Measurements from ENCODE around the gene AFDN.

AFDN gene

DNA sequence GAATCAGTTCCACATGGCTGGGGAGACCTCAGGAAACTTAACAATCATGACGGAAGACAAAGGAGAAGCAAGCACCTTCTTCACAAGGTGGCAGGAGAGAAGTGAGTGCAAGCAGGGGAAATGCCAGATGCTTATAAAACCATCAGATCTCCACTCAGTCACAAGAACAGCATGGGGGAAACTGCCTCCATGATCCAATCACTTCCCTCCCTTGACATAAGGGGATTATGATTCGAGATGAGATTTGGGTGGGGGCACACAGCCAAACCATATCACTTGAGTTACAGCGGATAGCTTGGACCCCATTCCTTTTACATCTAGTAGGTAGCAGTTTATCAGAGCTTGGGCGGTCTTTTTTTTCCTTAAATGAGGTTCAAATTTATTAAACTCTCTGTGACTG lies 19.1 kb downstream of the AFDN start:
- DNase-seq = no peak

DNA sequence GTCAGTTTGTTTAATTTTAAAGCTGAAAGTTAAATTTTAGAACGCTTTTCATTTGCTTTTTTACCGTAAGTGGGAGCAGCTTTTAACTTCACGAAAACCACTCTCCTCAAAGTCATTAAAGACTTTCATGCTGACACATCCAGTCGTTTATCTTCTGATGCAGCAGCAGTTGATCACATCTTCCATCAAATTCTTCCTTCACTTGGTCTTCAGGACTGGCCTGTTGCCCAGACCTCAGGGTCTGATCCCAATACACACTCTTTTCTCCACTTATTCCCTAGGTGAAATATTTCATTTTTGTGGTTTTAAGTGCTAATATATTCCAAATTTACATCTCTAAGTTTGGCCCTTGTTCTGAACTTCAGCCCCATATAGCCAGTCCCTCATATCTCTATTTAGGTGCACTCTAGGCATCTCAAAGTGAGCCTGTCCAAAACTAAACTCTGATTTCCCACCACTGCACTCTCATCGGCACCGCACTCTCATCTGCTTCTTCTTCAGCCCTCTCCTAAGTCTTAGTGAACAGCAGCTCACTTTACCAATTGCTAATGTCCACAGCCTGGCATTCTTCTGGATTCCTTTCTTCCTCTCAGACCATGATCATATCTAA lies 20.4 kb downstream of the AFDN start:
- DNase-seq = no peak

DNA sequence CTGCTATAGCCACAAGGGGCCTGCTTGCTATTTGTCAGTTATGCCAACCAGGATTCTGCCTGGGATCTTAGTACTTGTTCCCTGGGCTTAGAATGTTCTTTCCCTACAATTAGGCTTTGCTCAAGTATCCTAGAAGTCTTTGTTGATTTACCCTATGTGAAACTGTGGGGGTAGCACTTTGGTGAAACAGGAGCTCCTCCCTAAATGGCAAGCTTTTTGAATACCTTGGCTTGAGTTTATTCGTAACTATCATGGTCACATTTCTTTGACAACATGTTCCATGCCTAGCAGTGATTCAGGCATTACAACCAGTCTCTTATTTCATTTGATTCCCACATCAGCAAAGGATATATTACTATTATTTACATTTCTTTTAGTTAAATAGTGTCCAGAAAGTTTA lies 21.2 kb downstream of the AFDN start:
- DNase-seq = no peak

DNA sequence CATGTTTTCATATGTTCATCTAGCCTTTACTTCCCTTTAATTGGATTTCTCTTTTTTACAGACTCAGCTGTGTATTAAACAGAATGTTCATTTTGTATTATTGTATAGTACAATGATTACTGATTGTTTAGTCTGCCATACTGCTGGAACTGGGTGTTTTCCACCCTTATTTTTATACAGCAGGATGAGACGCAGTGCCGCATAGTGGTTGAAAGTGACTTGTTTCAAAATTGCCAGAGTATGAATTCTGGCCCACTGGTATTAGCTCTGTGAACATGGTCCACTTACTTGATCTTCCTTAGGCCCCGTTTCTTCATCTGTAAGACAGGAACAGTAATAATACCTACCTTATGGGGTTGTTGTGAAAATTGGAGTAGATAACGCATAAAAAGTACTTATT lies 22.1 kb downstream of the AFDN start:
- no peak for DNase-seq

DNA sequence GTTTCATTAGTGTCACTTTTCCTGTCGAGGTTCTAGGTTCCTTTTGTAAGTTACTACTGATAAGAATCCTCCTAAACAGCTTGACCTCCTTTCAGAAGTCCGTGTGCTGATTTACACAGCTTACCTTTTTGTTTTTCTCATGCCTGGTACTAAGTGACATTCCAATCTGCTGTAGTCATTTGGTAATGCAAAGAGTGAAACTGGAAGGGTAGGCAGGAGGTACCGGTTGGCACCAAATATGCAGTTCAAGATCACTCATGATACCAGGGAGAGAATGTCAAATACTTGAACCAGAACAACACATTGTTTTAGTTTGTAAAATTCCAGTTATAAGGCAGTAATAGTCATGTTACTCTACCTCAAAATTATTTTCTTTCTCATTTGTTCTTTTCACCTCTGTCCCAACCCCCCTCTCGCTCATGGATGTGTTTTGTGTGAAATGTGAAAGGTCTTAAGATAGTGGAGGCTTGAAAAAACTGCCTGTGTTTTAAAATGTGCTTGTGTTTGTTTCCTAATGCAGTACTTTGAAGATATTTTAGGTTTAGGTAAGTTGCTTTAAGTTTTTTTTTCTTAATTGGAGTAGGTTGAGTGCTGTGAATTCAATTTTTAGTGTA lies 23.2 kb downstream of the AFDN start:
- DNase-seq = no peak

DNA sequence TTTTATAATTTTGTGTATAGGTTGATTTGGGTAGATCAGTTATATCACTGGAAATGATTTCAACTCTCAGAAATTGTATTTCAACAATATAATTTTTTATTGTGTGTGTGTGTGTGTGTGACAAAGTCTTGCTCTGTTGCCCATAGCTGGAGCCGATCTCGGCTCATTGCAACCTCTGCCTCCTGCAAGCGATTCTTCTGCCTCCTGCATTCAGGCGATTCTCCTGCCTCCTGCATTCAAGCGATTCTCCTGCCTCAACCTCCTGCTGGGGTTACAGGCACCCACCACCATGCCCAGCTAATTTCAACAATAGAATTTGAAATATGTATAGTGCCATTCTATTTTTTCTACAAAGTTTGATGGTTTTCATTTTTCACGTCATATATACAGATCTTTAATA lies 24.1 kb downstream of the AFDN start:
- DNase-seq = no peak

DNA sequence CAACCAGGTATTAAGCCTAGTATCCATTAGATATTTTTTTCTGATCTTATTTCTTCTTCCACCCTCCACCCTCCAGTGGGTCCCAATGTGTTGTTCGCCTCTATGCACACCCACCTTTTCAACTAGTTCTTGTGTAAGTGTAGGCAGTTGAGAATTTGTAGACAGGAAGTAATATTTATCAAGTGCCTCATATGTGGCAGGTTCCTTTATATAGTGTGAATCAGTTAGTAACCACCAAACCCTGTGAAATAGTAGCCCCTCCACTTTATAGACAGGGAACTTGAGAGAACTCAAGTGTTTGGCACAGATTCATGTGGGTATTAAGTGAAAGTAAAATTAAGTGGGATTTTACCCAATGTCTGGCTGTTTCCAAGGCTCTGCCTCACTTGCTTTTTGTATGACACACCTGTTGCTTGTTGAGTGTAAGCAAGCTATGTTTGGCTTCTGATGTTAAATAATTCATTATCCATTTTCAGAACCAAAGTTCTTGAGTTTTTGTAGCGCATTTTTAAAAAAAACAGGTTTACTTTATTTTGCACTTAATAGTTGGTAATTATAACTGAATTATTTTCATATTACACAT lies 24.8 kb downstream of the AFDN start:
- no peak for DNase-seq

DNA sequence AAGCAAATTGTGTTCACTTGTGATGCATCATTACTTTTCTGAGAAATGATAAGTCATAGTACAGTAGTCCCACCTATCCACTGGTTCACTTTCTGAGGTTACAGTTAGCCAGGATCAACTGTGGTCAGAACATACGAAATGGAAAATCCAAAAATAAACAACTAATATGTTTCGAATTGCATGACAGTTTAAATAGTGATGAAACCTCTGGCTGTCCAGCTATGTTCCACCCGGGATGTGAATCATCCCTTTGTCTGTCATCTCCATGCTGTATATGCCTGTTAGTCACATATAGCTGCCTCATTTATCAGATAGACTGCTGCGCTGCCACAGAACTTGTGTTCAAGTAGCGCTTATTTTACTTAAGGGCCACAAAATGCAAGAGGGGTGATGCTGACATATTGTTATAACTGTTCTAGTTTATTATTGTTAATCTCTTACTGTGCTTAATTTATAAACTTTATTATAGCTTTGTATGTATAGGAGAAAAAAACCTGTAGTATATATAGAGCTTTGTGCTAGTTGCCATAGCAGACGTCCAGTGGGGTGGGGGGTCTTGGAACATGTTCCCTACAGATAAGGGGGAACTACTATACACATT lies 29.2 kb downstream of the AFDN start:
- no peak for DNase-seq

DNA sequence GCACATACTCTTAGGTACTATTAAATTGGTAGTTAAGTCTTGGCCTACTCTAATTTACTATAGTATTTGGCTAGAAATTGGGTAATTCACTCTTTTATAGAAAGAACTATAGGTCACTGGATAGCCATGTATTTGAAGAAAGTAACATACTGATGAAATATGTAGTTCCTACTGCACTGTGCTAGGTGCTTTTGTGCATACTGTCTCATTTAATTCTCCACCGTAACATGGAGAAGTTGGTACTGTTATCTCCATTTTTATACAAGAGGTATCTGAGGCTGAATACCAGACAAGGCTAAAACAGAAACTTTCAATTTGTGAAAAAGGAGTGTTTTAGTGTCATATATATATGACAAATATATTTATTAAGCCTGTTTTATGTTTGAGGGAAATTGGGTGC lies 29.8 kb downstream of the AFDN start:
- DNase-seq = no peak

DNA sequence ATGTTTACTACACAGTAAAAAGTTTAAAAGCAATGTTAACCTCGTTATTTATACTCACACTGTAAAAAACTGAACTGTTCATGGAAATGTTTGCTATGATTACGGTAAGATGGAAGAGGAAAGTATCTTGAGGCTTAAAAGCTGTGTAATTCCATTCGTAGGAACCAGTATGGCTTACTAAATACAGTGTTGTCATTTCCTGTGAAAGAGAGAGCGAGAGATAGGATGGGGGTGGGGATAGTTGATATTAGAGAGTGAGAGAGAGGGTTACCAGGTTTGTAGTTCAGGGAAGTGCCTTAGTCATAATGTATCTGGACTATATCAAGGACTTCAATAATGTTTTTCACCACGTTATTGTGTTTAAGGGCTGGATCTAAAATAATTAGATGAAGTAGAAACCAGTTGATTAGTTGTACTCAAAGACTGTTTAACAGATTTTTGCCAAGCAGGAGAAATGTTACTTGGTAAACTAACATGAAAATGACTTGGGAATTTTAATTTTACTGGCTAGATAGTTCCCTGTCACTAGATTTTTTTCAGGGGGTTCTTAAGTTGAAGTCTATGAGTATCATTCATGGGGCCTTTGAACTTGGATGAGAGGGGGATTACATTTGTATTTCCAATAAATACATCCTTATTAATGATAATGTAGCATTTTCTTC lies 30.4 kb downstream of the AFDN start:
- no peak for DNase-seq

DNA sequence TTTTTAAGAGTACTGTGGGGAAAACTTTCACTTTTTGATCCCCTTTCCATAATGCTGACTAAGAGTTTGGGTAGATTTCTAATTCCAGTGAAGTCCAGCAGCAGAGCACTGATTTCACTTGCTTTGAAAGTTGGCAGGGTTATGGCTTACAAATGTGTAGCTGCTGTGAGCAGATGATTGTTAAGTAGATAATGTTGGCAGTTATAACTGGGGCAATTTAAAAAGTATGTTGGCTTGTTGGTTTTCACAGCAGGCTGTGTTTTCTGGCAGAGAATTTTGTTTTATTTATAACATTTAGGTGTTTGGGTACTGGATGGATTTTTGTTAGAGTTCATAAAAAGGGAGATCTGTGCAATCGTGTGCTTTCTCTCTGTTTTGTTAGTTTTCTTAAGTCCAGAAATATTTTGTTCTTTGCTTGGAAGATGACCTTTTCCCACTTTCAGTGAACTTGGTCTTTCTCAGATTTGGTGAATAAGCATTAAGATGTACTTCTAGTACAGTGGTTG lies 31.4 kb downstream of the AFDN start:
- no peak for DNase-seq

DNA sequence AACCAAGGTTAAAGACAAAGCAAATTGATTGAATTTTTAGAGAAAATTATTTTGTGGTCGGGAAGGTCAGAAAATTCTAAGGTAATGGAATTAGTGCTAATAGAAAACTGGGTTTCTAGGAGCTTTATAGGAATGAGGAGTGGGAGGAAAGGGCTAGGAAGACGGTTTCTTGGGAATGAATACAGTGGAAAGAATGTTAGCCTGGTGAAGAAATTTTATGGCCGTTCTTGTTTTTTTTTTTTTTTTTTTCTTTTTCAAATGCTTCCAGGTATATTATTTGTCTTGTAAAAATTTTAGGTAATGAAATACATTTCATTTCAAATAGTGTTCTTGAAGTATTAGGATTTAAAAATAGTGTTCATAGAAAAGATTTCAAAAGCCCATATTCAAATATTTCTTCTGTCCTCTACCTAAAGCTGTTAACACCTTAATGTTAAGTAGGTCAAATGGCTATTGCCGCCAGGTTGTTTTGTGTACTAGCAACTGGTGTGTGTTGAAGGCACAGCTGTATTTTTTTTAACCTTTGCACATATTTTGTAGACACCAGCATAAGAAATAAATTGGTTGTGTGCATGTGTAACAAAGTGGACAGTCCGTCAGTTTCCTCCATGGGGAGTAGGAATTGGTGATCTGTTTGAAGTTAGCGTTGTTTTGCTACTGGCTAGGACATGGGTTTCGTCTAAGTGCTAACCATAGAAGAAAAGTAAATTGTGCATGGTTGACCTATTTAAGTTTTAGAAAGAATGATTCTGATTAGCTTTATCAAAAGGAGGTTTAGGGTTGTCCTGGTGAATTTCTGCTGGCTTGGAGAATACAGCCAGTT lies 32.3 kb downstream of the AFDN start:
- no peak for DNase-seq

DNA sequence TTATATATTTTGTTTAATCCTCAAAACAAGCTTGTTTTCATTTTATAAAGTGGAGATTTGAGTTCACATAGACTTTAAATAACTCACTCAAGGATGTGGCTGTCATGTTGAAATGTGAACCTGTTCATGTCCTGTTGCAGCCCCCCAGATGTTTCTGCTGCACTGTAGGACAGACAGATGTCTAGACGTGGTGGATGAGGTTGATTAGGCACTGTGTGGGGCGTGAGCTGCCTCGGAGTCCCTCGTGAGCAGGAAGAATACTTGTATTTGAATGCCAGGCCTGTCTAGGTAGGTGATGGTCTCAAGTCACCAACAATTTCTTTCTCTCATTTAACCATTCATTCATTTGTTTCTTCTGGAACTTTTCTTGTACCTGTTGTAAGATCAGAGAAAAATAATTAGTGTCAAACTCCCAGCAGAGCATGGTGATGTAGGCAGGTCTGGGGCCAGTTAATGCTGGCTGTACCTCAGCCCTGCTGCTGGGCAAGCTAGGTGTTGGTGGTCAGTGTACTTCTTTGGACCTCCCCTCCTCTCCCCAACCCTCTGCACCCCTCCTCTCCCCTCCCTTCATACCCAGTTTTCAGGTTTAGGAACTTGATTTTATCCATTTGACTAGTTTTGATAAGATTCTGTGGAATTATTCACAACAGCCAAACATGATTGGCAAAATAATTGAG lies 34.0 kb downstream of the AFDN start:
- no peak for DNase-seq

DNA sequence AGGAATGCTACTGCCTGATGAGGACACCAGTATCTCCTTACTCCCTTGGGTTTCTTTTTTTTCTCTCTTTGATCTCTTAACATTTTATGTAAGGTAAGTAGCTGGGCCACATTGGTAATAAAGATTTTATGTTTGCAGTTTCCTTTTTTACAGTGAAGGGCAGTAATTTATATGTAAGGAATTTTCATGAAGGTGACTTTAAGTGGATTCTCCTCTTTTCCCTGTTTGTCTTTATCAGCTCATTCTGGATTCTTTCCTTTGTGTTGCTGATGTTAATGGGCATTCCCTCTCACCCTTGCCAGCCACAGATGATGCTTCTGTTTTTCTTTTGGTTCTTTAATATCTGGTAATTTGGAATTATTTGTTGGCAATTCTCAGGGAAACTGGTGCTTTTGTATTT lies 34.7 kb downstream of the AFDN start:
- DNase-seq = no peak

DNA sequence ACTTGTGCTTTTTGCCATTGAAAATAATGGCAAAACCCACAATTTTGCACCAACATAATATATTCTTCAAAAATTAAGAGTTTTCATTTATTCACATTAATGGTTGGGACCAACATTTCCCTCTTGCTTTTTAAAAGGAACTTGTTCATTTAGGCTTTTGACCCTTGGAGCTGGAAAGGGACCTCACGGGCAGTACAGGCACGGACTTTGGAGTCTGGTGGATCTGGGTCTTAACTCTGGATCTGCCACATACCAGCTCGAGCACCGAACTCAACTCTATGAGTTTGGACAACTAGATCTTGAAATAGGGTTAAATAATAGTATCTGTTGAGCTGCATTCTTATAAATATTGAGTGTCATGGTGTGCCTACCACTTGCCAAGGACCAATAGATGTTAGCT lies 37.2 kb downstream of the AFDN start:
- no peak for DNase-seq

DNA sequence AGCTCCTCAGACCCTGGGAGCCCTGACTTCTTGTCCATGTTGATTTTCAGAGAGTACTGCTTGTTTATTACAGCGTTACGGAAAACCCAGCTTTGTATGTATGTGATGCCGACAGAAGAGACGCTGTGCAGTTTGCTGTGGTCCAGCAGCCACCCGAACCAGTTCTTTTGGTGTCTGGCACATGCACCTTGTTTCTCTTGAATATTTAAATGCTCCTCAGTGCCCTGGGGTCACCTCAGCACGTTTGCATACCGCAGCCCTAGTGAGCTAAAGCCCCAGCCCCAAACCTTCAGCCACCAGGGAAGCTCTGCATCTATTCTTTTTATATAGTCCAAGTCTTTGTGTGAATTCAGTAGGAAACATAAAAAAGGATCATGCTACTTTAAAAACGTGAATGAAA lies 39.9 kb downstream of the AFDN start:
- DNase-seq = no peak

DNA sequence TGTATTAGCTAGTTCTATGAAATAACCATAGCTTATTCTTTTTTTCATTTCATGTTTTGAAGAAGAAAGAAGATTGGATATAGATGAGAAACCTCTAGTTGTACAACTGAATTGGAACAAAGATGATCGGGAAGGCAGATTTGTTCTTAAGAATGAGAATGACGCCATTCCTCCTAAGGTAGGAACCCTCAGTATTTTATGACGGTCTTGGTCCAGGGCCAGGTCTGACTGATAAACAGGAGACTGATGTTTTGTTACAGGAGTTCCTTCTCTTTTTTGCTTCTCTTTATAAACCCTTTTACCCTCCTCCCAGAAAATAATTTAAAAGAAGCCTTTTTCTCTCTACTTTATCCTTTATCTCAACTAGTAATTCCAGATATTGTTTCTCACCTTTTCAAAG lies 43.6 kb downstream of the AFDN start:
- DNase-seq = no peak

DNA sequence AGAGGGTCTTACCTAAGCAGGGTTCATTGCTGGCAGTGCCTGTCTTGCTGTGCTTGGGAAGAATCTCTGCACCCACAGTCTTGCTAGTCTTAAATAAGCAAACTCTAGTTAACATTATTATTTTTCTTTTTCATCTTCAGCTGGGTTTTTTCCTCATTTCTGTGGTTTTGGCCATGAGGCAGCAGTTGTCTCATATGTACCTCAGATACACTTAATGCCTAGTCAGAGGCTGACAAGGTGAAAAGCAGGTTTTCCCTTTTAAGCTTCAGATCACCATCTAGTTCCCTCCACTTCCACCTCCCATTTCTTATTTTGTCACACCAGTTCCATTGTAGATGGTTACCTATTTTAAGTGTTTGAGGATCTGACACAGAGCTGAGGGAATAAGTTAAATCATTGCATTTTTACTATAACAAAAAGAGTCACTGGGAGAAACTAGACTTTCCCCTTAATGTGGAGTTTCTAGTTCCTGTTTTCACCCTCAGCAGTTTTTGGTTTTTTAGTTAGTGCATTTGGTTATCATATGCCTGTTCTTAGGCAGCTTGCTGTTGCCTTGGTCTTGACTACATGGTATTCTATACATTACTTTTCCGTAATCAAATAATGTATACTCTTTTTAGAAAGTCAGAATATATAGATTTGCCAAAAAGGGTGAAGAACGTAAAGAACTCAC lies 46.0 kb downstream of the AFDN start:
- no peak for DNase-seq

DNA sequence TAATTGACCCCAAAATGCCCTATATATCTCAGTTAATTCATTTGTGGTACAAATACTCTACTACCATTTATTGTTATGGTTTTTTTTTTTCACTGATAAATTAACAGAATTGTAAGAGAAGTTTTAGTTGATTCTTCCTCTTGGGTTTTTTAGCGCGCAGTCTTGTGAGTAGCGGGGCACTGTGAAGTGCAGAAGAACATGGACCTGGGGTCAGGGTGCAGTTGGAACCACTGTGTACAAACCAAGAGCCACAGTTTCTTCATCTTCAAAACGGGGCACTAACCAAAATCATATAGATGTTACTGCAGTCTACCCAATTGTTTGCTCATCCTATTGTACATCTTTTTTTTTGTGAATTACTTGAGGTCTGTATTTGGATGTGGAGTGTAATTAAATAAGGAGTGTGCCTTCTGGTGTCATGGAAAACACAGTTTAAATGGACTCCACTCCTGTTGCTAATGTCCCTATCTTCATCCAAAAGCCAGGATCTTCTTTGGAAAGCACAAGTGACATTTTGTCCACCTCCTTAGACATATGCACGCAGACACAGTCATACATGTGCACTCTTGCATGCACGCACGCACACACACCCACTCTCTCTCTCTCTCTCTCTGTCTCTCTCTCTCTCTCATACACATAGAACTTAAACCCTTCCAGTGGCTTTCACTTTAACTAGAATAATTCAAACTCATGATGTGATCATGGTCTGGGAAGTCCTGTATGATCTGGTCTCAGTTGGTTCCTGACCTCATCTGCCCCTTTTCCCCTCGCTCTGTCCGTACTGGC lies 51.5 kb downstream of the AFDN start:
- no peak for DNase-seq

DNA sequence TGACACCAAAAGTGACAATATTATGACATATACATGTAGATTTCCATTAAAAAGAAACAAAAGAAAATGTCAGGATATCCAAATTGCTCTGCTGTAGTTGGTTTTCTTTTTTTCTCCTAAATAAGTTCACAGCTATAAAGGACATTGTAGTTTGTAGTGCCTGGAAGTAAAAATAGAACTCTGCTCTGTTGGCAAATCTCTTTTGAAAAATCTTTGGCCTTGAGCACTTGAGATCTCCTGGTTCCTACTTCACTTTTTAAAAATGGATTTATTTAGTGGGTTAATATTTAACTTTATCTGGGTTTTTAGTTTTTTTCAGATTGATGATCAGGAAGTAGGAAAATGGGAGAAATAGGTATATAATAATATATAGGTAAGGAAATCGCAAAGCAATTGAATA lies 52.9 kb downstream of the AFDN start:
- no peak for DNase-seq

DNA sequence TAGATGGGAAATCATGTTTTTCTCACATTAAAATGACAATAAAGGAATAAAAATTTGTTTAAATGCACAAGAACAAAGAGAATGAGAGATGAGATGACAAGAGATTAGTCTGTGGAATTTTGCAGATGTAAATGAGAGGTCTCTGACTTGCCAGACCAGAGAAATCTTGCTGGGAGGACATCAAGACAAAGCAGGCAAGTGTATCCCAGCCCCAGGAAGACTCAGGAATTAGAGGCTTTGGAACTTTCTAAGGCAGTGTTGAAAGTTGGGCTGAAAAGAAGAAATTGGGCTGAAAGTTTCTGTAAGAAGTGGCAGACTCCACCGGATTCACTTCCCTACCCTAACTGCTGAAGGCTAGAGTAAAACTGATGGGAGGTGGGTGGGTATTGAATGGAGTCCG lies 54.6 kb downstream of the AFDN start:
- no peak for DNase-seq
